HFF-Myc (cell line): ENCODE results near the gene NDUFA8.

Experiments used
- DNase-seq: peaks from one replicate; pipeline ENCODE4 v3.0.0-alpha.2; 2011; ENCODE audit warnings: low read depth; ENCODE audit errors: extremely low read depth
- H3K4me3 ChIP-seq: replicated peaks from 2 replicates; pipeline ENCODE4 v1.5.1; 2011; ENCODE audit warnings: low read depth, mild to moderate bottlenecking, control low read depth, low read length
- TF ChIP-seq, protein P1 (sequence below): IDR thresholded peaks from 2 replicates; pipeline ENCODE4 v1.5.1; 2012; ENCODE audit warnings: mild to moderate bottlenecking, low read depth, low read length, control low read depth; ENCODE audit errors: missing control alignments

NDUFA8 gene

GRCh38 chr9:122192914-122193525 lies 33.4 kb upstream of the NDUFA8 start:
- H3K4me3 ChIP-seq = no peak overlapping the region
- no peak for DNase-seq
- TF ChIP-seq, protein P1, sequence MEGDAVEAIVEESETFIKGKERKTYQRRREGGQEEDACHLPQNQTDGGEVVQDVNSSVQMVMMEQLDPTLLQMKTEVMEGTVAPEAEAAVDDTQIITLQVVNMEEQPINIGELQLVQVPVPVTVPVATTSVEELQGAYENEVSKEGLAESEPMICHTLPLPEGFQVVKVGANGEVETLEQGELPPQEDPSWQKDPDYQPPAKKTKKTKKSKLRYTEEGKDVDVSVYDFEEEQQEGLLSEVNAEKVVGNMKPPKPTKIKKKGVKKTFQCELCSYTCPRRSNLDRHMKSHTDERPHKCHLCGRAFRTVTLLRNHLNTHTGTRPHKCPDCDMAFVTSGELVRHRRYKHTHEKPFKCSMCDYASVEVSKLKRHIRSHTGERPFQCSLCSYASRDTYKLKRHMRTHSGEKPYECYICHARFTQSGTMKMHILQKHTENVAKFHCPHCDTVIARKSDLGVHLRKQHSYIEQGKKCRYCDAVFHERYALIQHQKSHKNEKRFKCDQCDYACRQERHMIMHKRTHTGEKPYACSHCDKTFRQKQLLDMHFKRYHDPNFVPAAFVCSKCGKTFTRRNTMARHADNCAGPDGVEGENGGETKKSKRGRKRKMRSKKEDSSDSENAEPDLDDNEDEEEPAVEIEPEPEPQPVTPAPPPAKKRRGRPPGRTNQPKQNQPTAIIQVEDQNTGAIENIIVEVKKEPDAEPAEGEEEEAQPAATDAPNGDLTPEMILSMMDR = no peak

DNA sequence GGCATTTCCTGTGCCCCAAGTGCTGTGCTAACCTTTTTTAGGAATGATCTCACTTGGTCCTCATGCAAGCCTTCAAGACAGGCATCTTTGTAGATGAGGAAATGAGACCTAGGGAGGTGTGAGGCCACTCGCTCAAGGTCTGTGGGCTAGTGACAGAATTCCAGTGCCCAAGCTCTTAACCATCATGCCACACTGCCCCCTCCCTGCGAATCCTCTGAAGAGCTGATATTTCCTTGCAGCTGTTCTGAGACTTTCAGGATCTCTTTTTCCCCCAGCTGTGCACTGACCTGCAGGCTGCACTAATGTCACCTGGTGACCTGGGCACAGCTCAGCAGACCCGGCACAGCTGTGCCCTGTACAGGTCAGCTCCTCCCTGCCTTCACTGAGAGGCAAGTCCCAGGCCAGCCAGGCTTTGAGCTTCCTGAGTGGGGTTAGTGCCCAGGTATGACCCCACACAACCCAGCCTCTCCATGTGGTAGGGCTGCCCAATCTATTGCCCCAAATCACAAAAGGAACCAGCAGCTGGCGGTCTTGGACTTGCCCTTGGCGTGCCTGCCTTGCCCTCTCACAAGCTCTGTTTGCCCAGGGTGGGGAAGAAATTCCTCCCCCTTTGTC lies 32.8 kb upstream of the NDUFA8 start:
- TF ChIP-seq, protein P1 = no peak
- H3K4me3 ChIP-seq = no peak overlapping the region
- DNase-seq = no peak

DNA sequence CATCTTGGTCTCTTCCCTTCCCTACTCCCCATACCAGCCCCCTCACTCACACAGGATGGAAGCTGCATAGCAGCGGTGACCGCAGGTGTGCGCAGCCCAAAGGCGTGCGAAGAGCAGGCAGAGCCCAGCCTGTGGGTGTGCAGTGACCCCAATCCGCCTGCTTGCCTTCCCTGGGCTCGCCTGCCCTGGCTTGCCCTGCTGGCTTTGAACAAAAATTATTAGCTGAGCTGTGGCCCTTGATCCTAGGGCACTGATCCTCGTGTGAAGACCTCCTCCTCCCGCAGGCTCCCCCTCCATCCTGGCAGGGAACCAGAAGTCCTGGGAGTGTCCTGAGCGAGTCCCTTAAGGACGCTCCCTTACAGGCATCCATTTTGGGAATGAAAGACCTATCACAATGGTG lies 32.0 kb upstream of the NDUFA8 start:
- TF ChIP-seq, protein P1 = no peak

DNA sequence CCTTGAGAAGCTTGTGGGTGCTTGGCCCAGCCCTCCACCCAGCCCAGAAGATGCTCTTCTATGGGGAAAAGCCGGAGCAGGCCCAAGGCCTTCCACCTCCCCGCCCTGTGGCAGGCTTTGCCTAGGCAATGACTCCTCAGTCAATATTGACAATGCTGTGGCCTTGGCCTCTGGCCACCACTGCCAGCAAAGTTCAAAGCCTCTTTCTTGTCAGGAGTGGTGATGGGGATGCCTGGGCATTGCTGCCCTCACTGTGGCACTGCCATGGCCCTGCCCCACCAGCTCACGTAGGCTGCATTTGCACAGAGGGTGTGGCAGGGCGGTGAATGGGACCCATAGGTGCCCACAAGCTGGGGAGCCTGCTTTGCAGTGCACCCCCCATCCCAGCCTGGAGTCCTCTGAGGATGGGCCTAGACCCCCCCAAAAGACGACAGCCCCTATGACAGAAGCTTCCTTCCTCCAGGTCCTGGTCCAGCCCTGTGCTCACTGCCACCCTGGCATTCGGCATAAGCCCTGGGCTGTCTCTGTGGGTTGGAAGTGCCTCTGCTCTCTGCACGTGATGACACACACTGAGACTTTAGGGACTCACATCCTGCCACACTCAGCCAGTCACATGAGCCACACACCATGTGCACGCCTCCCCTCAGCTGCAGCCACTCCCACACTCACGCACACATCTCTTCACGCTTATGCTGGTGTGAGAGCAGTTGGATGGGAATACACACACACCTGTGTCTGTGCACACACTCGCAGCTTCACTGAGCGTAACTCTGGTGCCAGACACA lies 31.2 kb upstream of the NDUFA8 start:
- H3K4me3 ChIP-seq = no peak overlapping the region
- TF ChIP-seq, protein P1 = no peak
- DNase-seq = no peak

More for the DNA sequence above, 32.0 kb upstream of the NDUFA8 start:
- DNase-seq = no peak
- H3K4me3 ChIP-seq = no peak overlapping the region

DNA sequence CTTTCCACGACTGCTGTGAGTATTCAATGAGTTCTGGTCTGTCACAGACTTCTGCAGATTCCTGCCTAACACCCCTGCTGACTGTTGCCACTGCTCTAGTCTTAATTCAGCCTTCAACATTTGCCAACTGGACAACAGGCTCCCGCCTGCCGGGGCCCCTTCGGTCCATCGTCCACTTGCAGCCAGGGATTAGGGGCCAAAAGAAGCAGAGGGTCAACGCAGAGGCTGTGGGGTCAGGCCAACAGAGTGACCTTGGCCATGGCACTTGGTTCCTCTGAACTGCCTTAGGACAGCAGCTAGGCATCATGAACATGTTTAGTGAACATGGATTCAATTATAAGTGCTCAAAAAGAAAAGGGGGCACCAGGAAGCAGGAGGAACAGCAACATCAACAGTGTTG lies 28.8 kb upstream of the NDUFA8 start:
- H3K4me3 ChIP-seq = no peak overlapping the region

GRCh38 chr9:122186777-122187470 lies 27.3 kb upstream of the NDUFA8 start:
- TF ChIP-seq, protein P1 = no peak
- DNase-seq = no peak
- H3K4me3 ChIP-seq = no peak overlapping the region

More for the DNA sequence above, 28.8 kb upstream of the NDUFA8 start:
- TF ChIP-seq, protein P1 = no peak
- no peak for DNase-seq
